NB4 (cell line): ENCODE measurements around the gene SLC37A1.

ENCODE experiments used
- DNase-seq: peaks from one replicate; pipeline ENCODE4 v3.0.0; 2010; ENCODE audit warnings: low read depth
- H3K4me3 ChIP-seq: one replicate; pipeline ENCODE4 v1.5.1; 2011; ENCODE audit warnings: mild to moderate bottlenecking, low read depth, low read length, moderate library complexity
- CTCF ChIP-seq: IDR thresholded peaks from one replicate; pipeline ENCODE4 v1.5.1; 2012; ENCODE audit warnings: low read depth, low read length
- MAX ChIP-seq: IDR thresholded peaks from 2 replicates; pipeline ENCODE4 v1.6.1; 2011; ENCODE audit warnings: low read depth, low read length
- MYC ChIP-seq: IDR thresholded peaks from 2 replicates; pipeline ENCODE4 v1.6.1; 2011; ENCODE audit warnings: low read depth, low read length
- POLR2A ChIP-seq: IDR thresholded peaks from 2 replicates; pipeline ENCODE4 v1.6.1; 2011; ENCODE audit warnings: mild to moderate bottlenecking; ENCODE audit not compliant: insufficient read length; ENCODE audit errors: extremely low read depth

SLC37A1 gene

GRCh38 chr21:42598159-42598735 lies 84.6 kb downstream of the SLC37A1 start:
- TF ChIP-seq POLR2A (no peak), MAX (no peak), MYC (no peak), CTCF (no peak)
- DNase-seq, result no peak
- H3K4me3 ChIP-seq, result no peak overlapping the region

- TF ChIP-seq MAX (no peak), CTCF (no peak), MYC (no peak), POLR2A (no peak)
Measured at GRCh38 chr21:42599486-42599885, 85.8 kb downstream of the SLC37A1 start.

GRCh38 chr21:42599962-42600361 lies 86.3 kb downstream of the SLC37A1 start:
- DNase-seq, result no peak
- no peak overlapping the region for H3K4me3 ChIP-seq
- TF ChIP-seq MAX, result no peak

More at GRCh38 chr21:42599486-42599885, 85.8 kb downstream of the SLC37A1 start:
- no peak overlapping the region for H3K4me3 ChIP-seq
- DNase-seq, result no peak

GRCh38 chr21:42601656-42602055 lies 88.0 kb downstream of the SLC37A1 start:
- no peak for TF ChIP-seq MYC
- no peak for TF ChIP-seq MAX
- TF ChIP-seq CTCF, result no peak
- no peak for TF ChIP-seq POLR2A
- DNase-seq, result no peak
- H3K4me3 ChIP-seq, result no peak overlapping the region

- DNase-seq, result no peak
- TF ChIP-seq CTCF (no peak), MYC (no peak)
- no peak overlapping the region for H3K4me3 ChIP-seq
Measured at GRCh38 chr21:42607102-42607501, 93.5 kb downstream of the SLC37A1 start.

- no peak overlapping the region for H3K4me3 ChIP-seq
- TF ChIP-seq MAX (no peak), CTCF (no peak)
- no peak for DNase-seq
Measured at GRCh38 chr21:42607525-42608102, 94.0 kb downstream of the SLC37A1 start.
